ENCODE data around the gene SATB2.

GRCh38 chr2:199392363-199392762, 65.4 kb downstream of the SATB2 start:
- TF ChIP-seq, protein P1, sequence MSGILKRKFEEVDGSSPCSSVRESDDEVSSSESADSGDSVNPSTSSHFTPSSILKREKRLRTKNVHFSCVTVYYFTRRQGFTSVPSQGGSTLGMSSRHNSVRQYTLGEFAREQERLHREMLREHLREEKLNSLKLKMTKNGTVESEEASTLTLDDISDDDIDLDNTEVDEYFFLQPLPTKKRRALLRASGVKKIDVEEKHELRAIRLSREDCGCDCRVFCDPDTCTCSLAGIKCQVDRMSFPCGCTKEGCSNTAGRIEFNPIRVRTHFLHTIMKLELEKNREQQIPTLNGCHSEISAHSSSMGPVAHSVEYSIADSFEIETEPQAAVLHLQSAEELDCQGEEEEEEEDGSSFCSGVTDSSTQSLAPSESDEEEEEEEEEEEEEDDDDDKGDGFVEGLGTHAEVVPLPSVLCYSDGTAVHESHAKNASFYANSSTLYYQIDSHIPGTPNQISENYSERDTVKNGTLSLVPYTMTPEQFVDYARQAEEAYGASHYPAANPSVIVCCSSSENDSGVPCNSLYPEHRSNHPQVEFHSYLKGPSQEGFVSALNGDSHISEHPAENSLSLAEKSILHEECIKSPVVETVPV (CRISPR knock-in tag; IDR thresholded peaks at IDR 0.05) = no peak
- TF ChIP-seq ARNTL (CRISPR knock-in tag; IDR thresholded peaks at IDR 0.05; ENCODE audit: borderline replicate concordance, low read depth) (no peak), ZFP30 (CRISPR knock-in tag; IDR thresholded peaks at IDR 0.05) (no peak), RARB (CRISPR knock-in tag; IDR thresholded peaks at IDR 0.05) (no peak), TSHZ2 (CRISPR knock-in tag; IDR thresholded peaks at IDR 0.05) (no peak)
- TF ChIP-seq, protein P2, sequence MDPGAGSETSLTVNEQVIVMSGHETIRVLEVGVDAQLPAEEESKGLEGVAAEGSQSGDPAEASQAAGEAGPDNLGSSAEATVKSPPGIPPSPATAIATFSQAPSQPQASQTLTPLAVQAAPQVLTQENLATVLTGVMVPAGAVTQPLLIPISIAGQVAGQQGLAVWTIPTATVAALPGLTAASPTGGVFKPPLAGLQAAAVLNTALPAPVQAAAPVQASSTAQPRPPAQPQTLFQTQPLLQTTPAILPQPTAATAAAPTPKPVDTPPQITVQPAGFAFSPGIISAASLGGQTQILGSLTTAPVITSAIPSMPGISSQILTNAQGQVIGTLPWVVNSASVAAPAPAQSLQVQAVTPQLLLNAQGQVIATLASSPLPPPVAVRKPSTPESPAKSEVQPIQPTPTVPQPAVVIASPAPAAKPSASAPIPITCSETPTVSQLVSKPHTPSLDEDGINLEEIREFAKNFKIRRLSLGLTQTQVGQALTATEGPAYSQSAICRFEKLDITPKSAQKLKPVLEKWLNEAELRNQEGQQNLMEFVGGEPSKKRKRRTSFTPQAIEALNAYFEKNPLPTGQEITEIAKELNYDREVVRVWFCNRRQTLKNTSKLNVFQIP (CRISPR knock-in tag; IDR thresholded peaks at IDR 0.05; ENCODE audit: borderline replicate concordance, low read depth) = no peak

All from SK-N-SH treated with all-trans-retinoic acid at 6 μM for 48 hours (cell line).